ENCODE data around the gene MCEMP1. TPM values are rescaled to one million over a fixed set of nuclear protein-coding genes. Genes with fewer than 3 reads are reported as not detected.

The MCEMP1 gene
- total and polyA plus RNA-seq, 2 experiments from 2014 or later: not detected

DNA sequence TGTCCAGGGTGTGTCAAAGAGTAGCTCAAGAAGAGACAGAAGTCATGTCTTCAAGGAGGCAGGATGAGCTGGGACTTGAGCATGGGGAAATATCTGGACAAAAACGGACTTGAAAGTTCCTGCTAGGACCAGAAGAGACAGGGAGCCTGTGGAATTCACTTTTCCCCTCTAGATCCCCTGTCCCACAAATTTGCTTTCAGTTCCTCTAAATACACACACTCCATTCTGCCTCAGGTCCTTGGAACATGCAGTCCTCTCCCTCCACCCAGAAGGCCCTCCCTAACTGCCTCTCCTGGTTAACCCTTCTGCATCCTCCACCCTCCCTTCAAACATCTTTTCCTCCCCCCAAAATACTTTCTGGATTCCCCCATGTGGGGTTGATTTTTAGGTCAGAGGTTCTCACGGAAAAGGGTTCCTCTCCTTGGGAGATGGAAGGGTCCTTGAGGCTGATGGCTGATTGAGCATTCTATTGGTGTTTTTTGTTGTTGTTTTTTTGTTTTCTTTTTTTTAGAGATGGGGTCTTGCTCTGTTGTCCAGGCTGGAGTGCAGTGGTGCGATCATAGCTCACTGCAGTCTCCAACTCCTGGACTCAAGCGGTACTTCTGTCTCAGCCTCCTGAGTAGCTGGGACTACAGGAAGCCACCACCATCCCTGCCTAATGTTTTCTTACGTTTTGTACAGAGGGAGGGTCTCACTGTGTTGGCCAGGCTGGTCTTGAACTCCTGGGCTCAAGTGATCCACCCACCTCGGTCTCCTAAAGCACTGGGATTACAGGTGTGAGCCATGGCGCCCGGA, 14.9 kb upstream of the MCEMP1 start:
- no peaks in the 10 kb centered on the region for H3F3A ChIP-seq (replicated peaks; ENCODE audit: low read depth)
- no peak overlapping the region for H3K4me2 ChIP-seq
- TF ChIP-seq EZH2phosphoT487 (IDR thresholded peaks at IDR 0.05; ENCODE audit: unreplicated experiment) (no peak), CREB1 (CRISPR knock-in tag; IDR thresholded peaks at IDR 0.05; ENCODE audit: low read depth) (no peak), ZNF114 (CRISPR knock-in tag; IDR thresholded peaks at IDR 0.05) (no peak), STAT1 (IDR thresholded peaks at IDR 0.05; ENCODE audit: unreplicated experiment) (no peak), ETS1 (IDR thresholded peaks at IDR 0.05) (no peak), JUNB (IDR thresholded peaks at IDR 0.05; ENCODE audit: unreplicated experiment) (no peak), EZH2 (IDR thresholded peaks at IDR 0.05; ENCODE audit: low read depth, unreplicated experiment) (no peak), ZNF331 (CRISPR knock-in tag; IDR thresholded peaks at IDR 0.05; ENCODE audit: low read depth) (no peak), POLR2AphosphoS5 (IDR thresholded peaks at IDR 0.05; ENCODE audit: low read depth) (no peak)
- TF ChIP-seq, protein P1, sequence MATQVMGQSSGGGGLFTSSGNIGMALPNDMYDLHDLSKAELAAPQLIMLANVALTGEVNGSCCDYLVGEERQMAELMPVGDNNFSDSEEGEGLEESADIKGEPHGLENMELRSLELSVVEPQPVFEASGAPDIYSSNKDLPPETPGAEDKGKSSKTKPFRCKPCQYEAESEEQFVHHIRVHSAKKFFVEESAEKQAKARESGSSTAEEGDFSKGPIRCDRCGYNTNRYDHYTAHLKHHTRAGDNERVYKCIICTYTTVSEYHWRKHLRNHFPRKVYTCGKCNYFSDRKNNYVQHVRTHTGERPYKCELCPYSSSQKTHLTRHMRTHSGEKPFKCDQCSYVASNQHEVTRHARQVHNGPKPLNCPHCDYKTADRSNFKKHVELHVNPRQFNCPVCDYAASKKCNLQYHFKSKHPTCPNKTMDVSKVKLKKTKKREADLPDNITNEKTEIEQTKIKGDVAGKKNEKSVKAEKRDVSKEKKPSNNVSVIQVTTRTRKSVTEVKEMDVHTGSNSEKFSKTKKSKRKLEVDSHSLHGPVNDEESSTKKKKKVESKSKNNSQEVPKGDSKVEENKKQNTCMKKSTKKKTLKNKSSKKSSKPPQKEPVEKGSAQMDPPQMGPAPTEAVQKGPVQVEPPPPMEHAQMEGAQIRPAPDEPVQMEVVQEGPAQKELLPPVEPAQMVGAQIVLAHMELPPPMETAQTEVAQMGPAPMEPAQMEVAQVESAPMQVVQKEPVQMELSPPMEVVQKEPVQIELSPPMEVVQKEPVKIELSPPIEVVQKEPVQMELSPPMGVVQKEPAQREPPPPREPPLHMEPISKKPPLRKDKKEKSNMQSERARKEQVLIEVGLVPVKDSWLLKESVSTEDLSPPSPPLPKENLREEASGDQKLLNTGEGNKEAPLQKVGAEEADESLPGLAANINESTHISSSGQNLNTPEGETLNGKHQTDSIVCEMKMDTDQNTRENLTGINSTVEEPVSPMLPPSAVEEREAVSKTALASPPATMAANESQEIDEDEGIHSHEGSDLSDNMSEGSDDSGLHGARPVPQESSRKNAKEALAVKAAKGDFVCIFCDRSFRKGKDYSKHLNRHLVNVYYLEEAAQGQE (IDR thresholded peaks at IDR 0.05; ENCODE audit: unreplicated experiment): no peak
- H3K36me3 ChIP-seq (ENCODE audit: insufficient read depth): no peaks in the 10 kb centered on the region
- H3K79me2 ChIP-seq (replicated peaks; ENCODE audit: insufficient read depth): no peaks in the 10 kb centered on the region
- Mint-ChIP-seq H3K27me3 (ENCODE audit: insufficient read depth, low read depth, poor library complexity) (peaks cover 6% of the 10 kb centered on the region), H3K36me3 (ENCODE audit: low read depth) (no peaks in the 10 kb centered on the region), H3K27ac (no peak overlapping the region), H3K4me1 (no peaks in the 10 kb centered on the region), H3K4me3 (no peak overlapping the region), H3K9me3 (peaks cover 5% of the 10 kb centered on the region; the same call in 2 of the 3 replicates)
- ATAC-seq (no peak), DNase-seq (ENCODE audit: low spot score) (no peak)
- H3K4me1 ChIP-seq (ENCODE audit: insufficient read depth): no peaks in the 10 kb centered on the region
- no peak overlapping the region for H2AFZ ChIP-seq
- H3K9me2 ChIP-seq (ENCODE audit: insufficient read depth): no peaks in the 10 kb centered on the region
- no peaks in the 10 kb centered on the region for H4K20me1 ChIP-seq (replicated peaks; ENCODE audit: insufficient read depth)
- no peak overlapping the region for H3K27ac ChIP-seq (ENCODE audit: low read depth)
- H3K27me3 ChIP-seq (ENCODE audit: insufficient read depth): peaks cover 3% of the 10 kb centered on the region; the same call in 1 of the 2 replicates
- H3K4me3 ChIP-seq: no peak overlapping the region

- Mint-ChIP-seq H3K27ac (no peak overlapping the region), H3K36me3 (ENCODE audit: low read depth) (no peaks in the 10 kb centered on the region), H3K4me1 (no peaks in the 10 kb centered on the region), H3K27me3 (ENCODE audit: insufficient read depth, low read depth, poor library complexity) (peaks cover 9% of the 10 kb centered on the region), H3K9me3 (peaks cover 6% of the 10 kb centered on the region; the same call in 2 of the 3 replicates), H3K4me3 (no peak overlapping the region)
- Histone ChIP-seq H3K4me3 (no peak overlapping the region), H3K27me3 (ENCODE audit: insufficient read depth) (peaks cover 6% of the 10 kb centered on the region; the same call in 1 of the 2 replicates), H2AFZ (no peak overlapping the region), H3K4me2 (no peak overlapping the region), H3K36me3 (ENCODE audit: insufficient read depth) (no peaks in the 10 kb centered on the region), H3F3A (replicated peaks; ENCODE audit: low read depth) (no peaks in the 10 kb centered on the region), H3K27ac (ENCODE audit: low read depth) (no peak overlapping the region), H3K79me2 (replicated peaks; ENCODE audit: insufficient read depth) (no peaks in the 10 kb centered on the region), H3K9me2 (ENCODE audit: insufficient read depth) (no peaks in the 10 kb centered on the region), H3K4me1 (ENCODE audit: insufficient read depth) (no peaks in the 10 kb centered on the region), H4K20me1 (replicated peaks; ENCODE audit: insufficient read depth) (no peaks in the 10 kb centered on the region)
- ATAC-seq (no peak), DNase-seq (ENCODE audit: low spot score) (no peak)
- no peak for TF ChIP-seq CTCF (conservative IDR thresholded peaks at IDR 0.05; ENCODE audit: low read depth in 2 of 2)
- no peak for TF ChIP-seq EZH2phosphoT487 (IDR thresholded peaks at IDR 0.05; ENCODE audit: unreplicated experiment)
- TF ChIP-seq, protein P1 (IDR thresholded peaks at IDR 0.05; ENCODE audit: unreplicated experiment): no peak
- no peak for TF ChIP-seq ETS1 (IDR thresholded peaks at IDR 0.05)
These were observed 14.2 kb upstream of the MCEMP1 start for GRCh38 chr19:7662657-7663056.

Data from GM23338 (cell line).